HG03565 (cell line): ENCODE results near the gene CTXN1.

Experiments used
- ATAC-seq: cut with Tn5 transposase; IDR thresholded peaks from one replicate; pipeline ENCODE4 v1.9.1; 2021; ENCODE audit warnings: mild to moderate bottlenecking, moderate library complexity; ENCODE audit not compliant: unreplicated experiment

CTXN1 gene

DNA sequence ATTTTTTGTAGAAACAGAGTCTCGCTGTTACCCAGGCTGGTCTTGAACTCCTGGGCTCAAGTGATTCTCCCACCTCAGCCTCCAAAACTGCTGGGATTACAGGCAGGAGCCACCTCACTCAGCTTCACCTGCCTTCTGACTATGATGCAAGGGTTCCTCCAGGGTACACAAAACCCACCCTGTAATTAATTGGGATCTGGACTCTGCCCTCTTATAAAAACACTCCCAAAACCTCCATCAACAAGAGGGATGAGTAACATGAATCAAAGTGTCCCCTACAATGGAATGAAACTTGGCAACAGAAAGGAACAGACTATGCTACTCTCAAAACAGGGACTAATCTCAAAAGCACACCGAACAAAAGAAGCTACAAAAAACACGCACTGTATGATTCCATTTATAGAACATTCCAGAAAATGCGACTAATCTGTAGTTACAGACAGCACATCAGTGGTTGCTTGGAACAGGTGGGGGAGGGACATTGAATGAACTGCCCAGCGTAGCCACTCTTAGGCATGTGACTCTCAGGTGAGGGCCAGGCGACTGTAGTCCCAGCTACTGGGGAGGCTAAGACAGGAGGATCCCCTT is 48.6 kb downstream of the CTXN1 start:
- no peak for ATAC-seq

DNA sequence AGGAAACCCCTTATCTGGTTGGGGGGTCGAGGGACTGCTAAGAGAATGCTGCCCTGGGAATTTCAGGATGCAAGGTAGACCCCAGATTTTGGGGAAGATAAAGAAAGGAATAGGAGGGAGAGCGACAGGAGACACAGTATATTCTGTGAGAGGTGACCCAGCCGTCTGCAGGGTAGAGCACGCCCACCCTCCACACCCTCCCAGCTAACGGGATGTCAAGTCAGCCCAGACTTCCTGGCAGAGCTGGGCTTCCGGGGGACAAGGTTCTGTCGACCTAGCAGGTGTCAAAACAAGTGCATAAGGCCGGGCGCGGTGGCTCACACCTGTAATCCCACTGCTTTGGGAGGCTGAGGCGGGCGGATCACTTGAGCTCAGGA is 51.0 kb downstream of the CTXN1 start:
- no peak for ATAC-seq
